HG02840 (cell line): ENCODE measurements around the gene OBSCN.
"Not testable (repeated sequence)": the region's sequence is repeated elsewhere in the genome, so short reads cannot be mapped to it uniquely, and the experiment has no call there.

Source experiments
- ATAC-seq: cut with Tn5 transposase; IDR thresholded peaks from one replicate; pipeline ENCODE4 v1.9.1; 2021; ENCODE audit warnings: mild to moderate bottlenecking, moderate library complexity, moderate number of reproducible peaks; ENCODE audit not compliant: unreplicated experiment, low FRiP score

Gene OBSCN

GRCh38 chr1:228224198-228225164, 16.6 kb downstream of the OBSCN start:
- no peak for ATAC-seq

- ATAC-seq: no peak
These were observed 17.4 kb downstream of the OBSCN start for GRCh38 chr1:228225165-228225710.

GRCh38 chr1:228225740-228226139, 17.9 kb downstream of the OBSCN start:
- ATAC-seq: no peak

- ATAC-seq: no peak
These were observed 18.5 kb downstream of the OBSCN start for GRCh38 chr1:228226141-228226874.

- no peak for ATAC-seq
These were observed 19.3 kb downstream of the OBSCN start for GRCh38 chr1:228226956-228227791.

- ATAC-seq: not testable (repeated sequence)
These were observed 20.3 kb downstream of the OBSCN start for GRCh38 chr1:228228147-228228546.

- ATAC-seq: no peak
These were observed 20.8 kb downstream of the OBSCN start for GRCh38 chr1:228228601-228229074.

GRCh38 chr1:228231189-228231588, 23.3 kb downstream of the OBSCN start:
- no peak for ATAC-seq

- no peak for ATAC-seq
These were observed 25.3 kb downstream of the OBSCN start for GRCh38 chr1:228233136-228233535.

GRCh38 chr1:228234921-228235320, 27.1 kb downstream of the OBSCN start:
- no peak for ATAC-seq

GRCh38 chr1:228236744-228237143, 28.9 kb downstream of the OBSCN start:
- no peak for ATAC-seq

- ATAC-seq: no peak
These were observed 30.2 kb downstream of the OBSCN start for GRCh38 chr1:228238007-228238406.

- ATAC-seq: no peak
These were observed 30.6 kb downstream of the OBSCN start for GRCh38 chr1:228238461-228238860.

GRCh38 chr1:228240411-228241240, 32.8 kb downstream of the OBSCN start:
- no peak for ATAC-seq

- no peak for ATAC-seq
These were observed 33.4 kb downstream of the OBSCN start for GRCh38 chr1:228241259-228241658.

- no peak for ATAC-seq
These were observed 34.6 kb downstream of the OBSCN start for GRCh38 chr1:228242409-228242808.

- ATAC-seq: no peak
These were observed 35.2 kb downstream of the OBSCN start for GRCh38 chr1:228243093-228243492.

- ATAC-seq: not testable (repeated sequence)
These were observed 36.1 kb downstream of the OBSCN start for GRCh38 chr1:228243989-228244388.

GRCh38 chr1:228245111-228245510, 37.3 kb downstream of the OBSCN start:
- ATAC-seq: no peak
